Measurements from ENCODE around the gene CABS1. TPM values are rescaled to one million over a fixed set of nuclear protein-coding genes. Genes with fewer than 3 reads are reported as not detected.

Gene CABS1
- total RNA-seq (not detected), polyA plus RNA-seq (not detected)

GRCh38 chr4:70334681-70335080 lies at the start of gene CABS1:
Gene CABS1, plus strand, starts transcription at chr4:70334981. Its CDS starts 59 bp downstream, at chr4:70335040.
- Histone ChIP-seq H3K36me3 (ENCODE audit: insufficient read depth, low read length) (no peaks in the 10 kb centered on the region), H3K4me3 (ENCODE audit: low read length) (no peak within 1 kb of the TSS), H3K27me3 (ENCODE audit: insufficient read depth, low read length, poor library complexity, severe bottlenecking) (no peaks in the 10 kb centered on the region), H3K27ac (ENCODE audit: low read depth, low read length) (no peak within 1 kb of the TSS), H3K4me1 (ENCODE audit: insufficient read depth, low read length) (no peaks in the 10 kb centered on the region), H3K9me3 (ENCODE audit: low read length) (no peaks in the 10 kb centered on the region)
- Mint-ChIP-seq H3K27ac (no peak within 1 kb of the TSS), H3K27me3 (no peaks in the 10 kb centered on the region), H3K4me1 (no peaks in the 10 kb centered on the region), H3K36me3 (no peaks in the 10 kb centered on the region), H3K4me3 (no peak within 1 kb of the TSS), H3K9me3 (peaks cover 0 to 9% (median 0%) of the 10 kb centered on the region in 5 donors)
- ChIA-PET CTCF (no interaction called here), POLR2A (no interaction called here)
- no peak for DNase-seq

DNA sequence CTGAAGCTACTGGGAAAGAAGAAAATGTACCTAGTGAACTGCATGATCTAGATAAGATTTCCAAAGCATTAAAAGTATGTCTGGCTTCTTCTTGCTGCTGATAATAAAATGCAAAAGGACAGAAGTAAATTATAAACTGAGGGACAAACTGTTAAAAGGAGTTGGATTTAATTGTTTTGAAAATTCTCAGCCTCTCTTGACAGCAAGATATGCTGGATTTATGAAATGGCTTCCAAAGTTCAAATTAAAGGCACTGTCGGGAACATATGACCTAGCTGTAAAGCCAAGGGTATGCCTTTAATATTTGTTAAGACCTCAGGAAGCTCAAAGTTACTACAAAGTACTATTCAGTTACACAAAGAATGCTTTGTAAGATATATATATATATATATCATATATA lies 46.1 kb upstream of the CABS1 start:
- ChIA-PET POLR2A (no interaction called here), CTCF (no interaction called here)
- H3K4me1 Mint-ChIP-seq, result no peaks in the 10 kb centered on the region
- H3K27me3 Mint-ChIP-seq, result no peaks in the 10 kb centered on the region
- Histone ChIP-seq H3K27ac (ENCODE audit: low read depth, low read length) (no peak overlapping the region), H3K4me3 (ENCODE audit: low read length) (no peak overlapping the region), H3K9me3 (ENCODE audit: low read length) (no peaks in the 10 kb centered on the region), H3K27me3 (ENCODE audit: insufficient read depth, low read length, poor library complexity, severe bottlenecking) (no peaks in the 10 kb centered on the region), H3K4me1 (ENCODE audit: insufficient read depth, low read length) (no peaks in the 10 kb centered on the region), H3K36me3 (ENCODE audit: insufficient read depth, low read length) (no peaks in the 10 kb centered on the region)
- H3K27ac Mint-ChIP-seq, result no peak overlapping the region
- no peak for DNase-seq
- H3K4me3 Mint-ChIP-seq, result no peak overlapping the region
- no peaks in the 10 kb centered on the region for H3K36me3 Mint-ChIP-seq
- H3K9me3 Mint-ChIP-seq, result peaks cover 2 to 18% (median 3%) of the 10 kb centered on the region in 5 donors

GRCh38 chr4:70291341-70291740 lies 43.4 kb upstream of the CABS1 start:
- no peaks in the 10 kb centered on the region for H3K27me3 Mint-ChIP-seq
- no peaks in the 10 kb centered on the region for H3K27me3 ChIP-seq (ENCODE audit: insufficient read depth, low read length, poor library complexity, severe bottlenecking)
- no peaks in the 10 kb centered on the region for H3K36me3 Mint-ChIP-seq

GRCh38 chr4:70297576-70297975 lies 37.2 kb upstream of the CABS1 start:
- POLR2A ChIA-PET, result no interaction called here

More at GRCh38 chr4:70291341-70291740, 43.4 kb upstream of the CABS1 start:
- Histone ChIP-seq H3K36me3 (ENCODE audit: insufficient read depth, low read length) (no peaks in the 10 kb centered on the region), H3K4me1 (ENCODE audit: insufficient read depth, low read length) (no peaks in the 10 kb centered on the region), H3K9me3 (ENCODE audit: low read length) (no peaks in the 10 kb centered on the region), H3K4me3 (ENCODE audit: low read length) (no peak overlapping the region), H3K27ac (ENCODE audit: low read depth, low read length) (no peak overlapping the region)
- H3K4me1 Mint-ChIP-seq, result no peaks in the 10 kb centered on the region
- ChIA-PET CTCF (no interaction called here), POLR2A (no interaction called here)
- no peak overlapping the region for H3K27ac Mint-ChIP-seq
- H3K4me3 Mint-ChIP-seq, result no peak overlapping the region
- DNase-seq, result no peak
- peaks cover 0 to 27% (median 0%) of the 10 kb centered on the region in 5 donors for H3K9me3 Mint-ChIP-seq

GRCh38 chr4:70298051-70298450 lies 36.7 kb upstream of the CABS1 start:
- Histone ChIP-seq H3K27me3 (ENCODE audit: insufficient read depth, low read length, poor library complexity, severe bottlenecking) (no peaks in the 10 kb centered on the region), H3K36me3 (ENCODE audit: insufficient read depth, low read length) (no peaks in the 10 kb centered on the region), H3K4me3 (ENCODE audit: low read length) (no peak overlapping the region), H3K4me1 (ENCODE audit: insufficient read depth, low read length) (no peaks in the 10 kb centered on the region), H3K9me3 (ENCODE audit: low read length) (no peaks in the 10 kb centered on the region), H3K27ac (ENCODE audit: low read depth, low read length) (no peak overlapping the region)
- no peaks in the 10 kb centered on the region for H3K4me1 Mint-ChIP-seq
- ChIA-PET CTCF (no interaction called here), POLR2A (no interaction called here)
- peaks cover 0 to 14% (median 0%) of the 10 kb centered on the region in 5 donors for H3K9me3 Mint-ChIP-seq
- no peak for DNase-seq
- H3K27me3 Mint-ChIP-seq, result no peaks in the 10 kb centered on the region
- no peak overlapping the region for H3K4me3 Mint-ChIP-seq
- H3K27ac Mint-ChIP-seq, result no peak overlapping the region
- no peaks in the 10 kb centered on the region for H3K36me3 Mint-ChIP-seq

More at GRCh38 chr4:70297576-70297975, 37.2 kb upstream of the CABS1 start:
- Histone ChIP-seq H3K27me3 (ENCODE audit: insufficient read depth, low read length, poor library complexity, severe bottlenecking) (no peaks in the 10 kb centered on the region), H3K9me3 (ENCODE audit: low read length) (no peaks in the 10 kb centered on the region), H3K36me3 (ENCODE audit: insufficient read depth, low read length) (no peaks in the 10 kb centered on the region), H3K4me3 (ENCODE audit: low read length) (no peak overlapping the region), H3K27ac (ENCODE audit: low read depth, low read length) (no peak overlapping the region), H3K4me1 (ENCODE audit: insufficient read depth, low read length) (no peaks in the 10 kb centered on the region)
- no peak for DNase-seq
- Mint-ChIP-seq H3K4me3 (no peak overlapping the region), H3K4me1 (no peaks in the 10 kb centered on the region), H3K36me3 (no peaks in the 10 kb centered on the region), H3K27me3 (no peaks in the 10 kb centered on the region), H3K27ac (no peak overlapping the region), H3K9me3 (peaks cover 0 to 18% (median 0%) of the 10 kb centered on the region in 5 donors)
- CTCF ChIA-PET, result interaction anchor here (0.9 kb wide), 1 partner anchor 9 kb away, joined by 4 read pairs; no protein-coding TSS in a partner anchor

DNA sequence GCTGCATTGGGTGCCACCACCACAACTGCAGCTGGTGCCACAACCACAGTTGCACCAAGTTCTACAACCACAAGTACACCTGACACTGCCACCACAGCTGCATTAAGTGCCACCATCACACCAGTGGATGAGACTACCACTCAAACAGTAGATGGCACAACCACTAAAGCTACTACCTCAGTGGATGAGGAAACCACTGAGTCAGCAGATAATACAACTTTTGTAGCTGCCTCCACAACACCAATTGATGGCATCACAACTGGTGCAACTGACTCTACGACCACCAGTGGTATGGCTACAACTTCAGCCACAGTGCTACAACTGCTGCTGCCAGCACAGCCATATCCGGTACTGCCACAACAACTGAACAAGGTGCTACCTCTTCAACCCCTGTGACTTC lies 35.1 kb upstream of the CABS1 start:
- Histone ChIP-seq H3K36me3 (ENCODE audit: insufficient read depth, low read length) (no peaks in the 10 kb centered on the region), H3K4me1 (ENCODE audit: insufficient read depth, low read length) (no peaks in the 10 kb centered on the region), H3K27me3 (ENCODE audit: insufficient read depth, low read length, poor library complexity, severe bottlenecking) (no peaks in the 10 kb centered on the region), H3K4me3 (ENCODE audit: low read length) (no peak overlapping the region), H3K27ac (ENCODE audit: low read depth, low read length) (no peak overlapping the region), H3K9me3 (ENCODE audit: low read length) (no peaks in the 10 kb centered on the region)
- ChIA-PET CTCF (no interaction called here), POLR2A (no interaction called here)
- Mint-ChIP-seq H3K27ac (no peak overlapping the region), H3K27me3 (no peaks in the 10 kb centered on the region), H3K4me1 (no peaks in the 10 kb centered on the region), H3K9me3 (peaks cover 0 to under 1% (median 0%) of the 10 kb centered on the region in 5 donors), H3K36me3 (no peaks in the 10 kb centered on the region), H3K4me3 (no peak overlapping the region)
- no peak for DNase-seq

GRCh38 chr4:70300215-70300614 lies 34.6 kb upstream of the CABS1 start:
- H3K36me3 Mint-ChIP-seq, result no peaks in the 10 kb centered on the region
- no peak overlapping the region for H3K4me3 Mint-ChIP-seq
- Histone ChIP-seq H3K27me3 (ENCODE audit: insufficient read depth, low read length, poor library complexity, severe bottlenecking) (no peaks in the 10 kb centered on the region), H3K9me3 (ENCODE audit: low read length) (no peaks in the 10 kb centered on the region), H3K36me3 (ENCODE audit: insufficient read depth, low read length) (no peaks in the 10 kb centered on the region), H3K4me1 (ENCODE audit: insufficient read depth, low read length) (no peaks in the 10 kb centered on the region), H3K4me3 (ENCODE audit: low read length) (no peak overlapping the region), H3K27ac (ENCODE audit: low read depth, low read length) (no peak overlapping the region)
- ChIA-PET POLR2A (no interaction called here), CTCF (no interaction called here)
- H3K27ac Mint-ChIP-seq, result no peak overlapping the region
- no peaks in the 10 kb centered on the region for H3K9me3 Mint-ChIP-seq
- no peaks in the 10 kb centered on the region for H3K27me3 Mint-ChIP-seq
- H3K4me1 Mint-ChIP-seq, result no peaks in the 10 kb centered on the region
- DNase-seq, result no peak

- H3K27me3 Mint-ChIP-seq, result no peaks in the 10 kb centered on the region
- H3K27me3 ChIP-seq (ENCODE audit: insufficient read depth, low read length, poor library complexity, severe bottlenecking), result no peaks in the 10 kb centered on the region
- H3K4me1 Mint-ChIP-seq, result no peaks in the 10 kb centered on the region
- H3K27ac Mint-ChIP-seq, result no peak overlapping the region
- ChIA-PET POLR2A (no interaction called here), CTCF (no interaction called here)
- H3K4me3 ChIP-seq (ENCODE audit: low read length), result no peak overlapping the region
- H3K9me3 Mint-ChIP-seq, result peaks cover 0 to 2% (median 0%) of the 10 kb centered on the region in 5 donors
- no peaks in the 10 kb centered on the region for H3K36me3 ChIP-seq (ENCODE audit: insufficient read depth, low read length)
- H3K9me3 ChIP-seq (ENCODE audit: low read length), result no peaks in the 10 kb centered on the region
- no peaks in the 10 kb centered on the region for H3K4me1 ChIP-seq (ENCODE audit: insufficient read depth, low read length)
- no peak overlapping the region for H3K4me3 Mint-ChIP-seq
- H3K27ac ChIP-seq (ENCODE audit: low read depth, low read length), result no peak overlapping the region
- DNase-seq, result no peak
- H3K36me3 Mint-ChIP-seq, result no peaks in the 10 kb centered on the region
These were observed 31.7 kb upstream of the CABS1 start for GRCh38 chr4:70303090-70303489.

- CTCF ChIA-PET, result interaction anchor here (1.0 kb wide), 1 partner anchor 9 kb away, joined by 4 read pairs; no protein-coding TSS in a partner anchor
- Histone ChIP-seq H3K4me1 (ENCODE audit: insufficient read depth, low read length) (no peaks in the 10 kb centered on the region), H3K4me3 (ENCODE audit: low read length) (no peak overlapping the region)
These were observed 29.2 kb upstream of the CABS1 start for GRCh38 chr4:70305601-70306000.

More at GRCh38 chr4:70305601-70306000, 29.2 kb upstream of the CABS1 start:
- Mint-ChIP-seq H3K4me3 (no peak overlapping the region), H3K36me3 (no peaks in the 10 kb centered on the region), H3K9me3 (peaks cover 0 to 7% (median 2%) of the 10 kb centered on the region in 5 donors), H3K27me3 (no peaks in the 10 kb centered on the region), H3K27ac (no peak overlapping the region), H3K4me1 (no peaks in the 10 kb centered on the region)
- no peaks in the 10 kb centered on the region for H3K27me3 ChIP-seq (ENCODE audit: insufficient read depth, low read length, poor library complexity, severe bottlenecking)
- H3K36me3 ChIP-seq (ENCODE audit: insufficient read depth, low read length), result no peaks in the 10 kb centered on the region
- H3K9me3 ChIP-seq (ENCODE audit: low read length), result no peaks in the 10 kb centered on the region
- no peak for DNase-seq
- POLR2A ChIA-PET, result no interaction called here
- no peak overlapping the region for H3K27ac ChIP-seq (ENCODE audit: low read depth, low read length)

All from CD8-positive, alpha-beta memory T cell (primary cell).